ENCODE results near the gene NKAIN4.

- TF ChIP-seq CTCF (IDR thresholded peaks at IDR 0.05) = no peak
- TF ChIP-seq EZH2 (IDR thresholded peaks at IDR 0.05; ENCODE audit: borderline replicate concordance, insufficient read depth, low read depth, low read length, poor library complexity, severe bottlenecking) = no peak
Observed at GRCh38 chr20:63293871-63294535, 39.7 kb upstream of the NKAIN4 start.
